HG03432 (cell line): Measurements from ENCODE around the gene CECR2.

Source experiments
- ATAC-seq: cut with Tn5 transposase; IDR thresholded peaks from one replicate; pipeline ENCODE4 v1.9.1; 2021; ENCODE audit warnings: mild to moderate bottlenecking, moderate library complexity; ENCODE audit not compliant: unreplicated experiment

Gene CECR2

GRCh38 chr22:17369439-17370025 lies at the start of gene CECR2:
Gene CECR2, plus strand, starts transcription at chr22:17369460. Its CDS starts 324 bp downstream, at chr22:17369784.
- ATAC-seq: no peak

GRCh38 chr22:17319546-17319945 lies 49.7 kb upstream of the CECR2 start:
- no peak for ATAC-seq

- no peak for ATAC-seq
Measured at GRCh38 chr22:17322511-17322910, 46.7 kb upstream of the CECR2 start.

- no peak for ATAC-seq
Measured at GRCh38 chr22:17331690-17332089, 37.6 kb upstream of the CECR2 start.

- ATAC-seq: no peak
Measured at GRCh38 chr22:17332109-17332800, 37.0 kb upstream of the CECR2 start.

- ATAC-seq: no peak
Measured at GRCh38 chr22:17334059-17334458, 35.2 kb upstream of the CECR2 start.

- ATAC-seq: no peak
Measured at GRCh38 chr22:17334983-17335382, 34.3 kb upstream of the CECR2 start.

- no peak for ATAC-seq
Measured at GRCh38 chr22:17336061-17336460, 33.2 kb upstream of the CECR2 start.

GRCh38 chr22:17337639-17338038 lies 31.6 kb upstream of the CECR2 start:
- ATAC-seq: no peak

- ATAC-seq: no peak
Measured at GRCh38 chr22:17339095-17339693, 30.1 kb upstream of the CECR2 start.

- no peak for ATAC-seq
Measured at GRCh38 chr22:17342361-17342760, 26.9 kb upstream of the CECR2 start.

- no peak for ATAC-seq
Measured at GRCh38 chr22:17343766-17344165, 25.5 kb upstream of the CECR2 start.

- no peak for ATAC-seq
Measured at GRCh38 chr22:17346578-17346977, 22.7 kb upstream of the CECR2 start.

- ATAC-seq: no peak
Measured at GRCh38 chr22:17347724-17348123, 21.5 kb upstream of the CECR2 start.

GRCh38 chr22:17348464-17349103 lies 20.7 kb upstream of the CECR2 start:
- no peak for ATAC-seq

GRCh38 chr22:17349172-17349571 lies 20.1 kb upstream of the CECR2 start:
- ATAC-seq: no peak

GRCh38 chr22:17350292-17350691 lies 19.0 kb upstream of the CECR2 start:
- no peak for ATAC-seq

- ATAC-seq: no peak
Measured at GRCh38 chr22:17352798-17353197, 16.5 kb upstream of the CECR2 start.

- ATAC-seq: no peak
Measured at GRCh38 chr22:17357688-17358087, 11.6 kb upstream of the CECR2 start.

- no peak for ATAC-seq
Measured at GRCh38 chr22:17358415-17358814, 10.8 kb upstream of the CECR2 start.

GRCh38 chr22:17359501-17359900 lies 9.8 kb upstream of the CECR2 start:
- ATAC-seq: no peak

GRCh38 chr22:17366329-17366728 lies 2.9 kb upstream of the CECR2 start:
- ATAC-seq: no peak
